Hematopoietic multipotent progenitor cell treated with erythropoietin and hydrocortisone succinate and interleukin-3 and kit ligand, for 6 days (in vitro differentiated cells): Measurements from ENCODE around the gene SLC25A4.
"Not testable (repeated sequence)": the region's sequence is repeated elsewhere in the genome, so short reads cannot be mapped to it uniquely, and the experiment has no call there.

ENCODE experiments used
- DNase-seq: peaks from one replicate; pipeline ENCODE4 v3.0.0-alpha.2; 2015

SLC25A4 gene

DNA sequence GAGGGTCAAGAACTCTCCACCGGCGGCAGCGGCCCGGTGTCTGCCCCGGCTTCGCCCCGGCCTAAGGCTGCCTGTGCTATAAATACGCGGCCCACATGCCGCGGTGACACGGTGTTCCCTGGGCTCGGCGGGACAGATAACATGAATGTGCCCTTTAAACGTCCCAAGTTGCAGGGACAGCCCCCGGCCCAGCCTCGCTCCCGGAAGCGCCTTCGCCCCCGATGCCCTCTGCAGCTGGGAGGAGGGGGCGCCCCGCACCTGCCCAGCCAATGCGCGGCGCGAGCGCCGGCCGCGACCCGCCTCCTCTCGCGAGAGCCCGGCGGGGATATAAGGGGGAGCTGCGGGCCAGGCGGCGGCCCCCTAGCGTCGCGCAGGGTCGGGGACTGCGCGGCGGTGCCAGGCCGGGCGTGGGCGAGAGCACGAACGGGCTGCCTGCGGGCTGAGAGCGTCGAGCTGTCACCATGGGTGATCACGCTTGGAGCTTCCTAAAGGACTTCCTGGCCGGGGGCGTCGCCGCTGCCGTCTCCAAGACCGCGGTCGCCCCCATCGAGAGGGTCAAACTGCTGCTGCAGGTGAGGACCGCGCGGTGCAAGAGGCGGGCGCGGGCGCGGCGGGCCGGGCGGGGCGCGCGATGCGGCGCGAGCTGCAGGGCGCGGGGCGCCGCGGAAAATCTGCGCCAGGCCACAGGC, at the start of gene SLC25A4:
Gene SLC25A4, plus strand, starts transcription at position 355 of the 689 bp plus-strand sequence. Its CDS starts 107 bp downstream, at position 462.
- DNase-seq = peak; percentile 74

DNA sequence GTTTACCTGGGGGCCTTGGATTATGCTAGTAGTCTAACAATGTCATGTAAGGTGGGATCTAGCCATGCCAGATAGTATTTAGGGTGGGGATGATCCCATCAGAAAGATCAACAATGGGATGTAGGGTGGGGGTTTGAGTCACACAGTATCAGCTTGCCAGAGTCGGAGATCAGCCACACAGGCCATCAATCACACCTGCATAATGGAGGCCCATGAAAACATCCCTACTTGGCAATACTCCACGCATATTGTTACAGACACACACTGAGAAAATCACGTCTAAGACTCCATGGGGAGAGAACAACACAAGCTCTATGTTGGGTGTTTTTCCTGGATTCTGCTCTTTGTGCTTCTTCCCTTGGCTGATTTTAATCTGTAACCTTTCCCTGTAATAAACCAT, 49.5 kb upstream of the SLC25A4 start:
- DNase-seq = no peak

DNA sequence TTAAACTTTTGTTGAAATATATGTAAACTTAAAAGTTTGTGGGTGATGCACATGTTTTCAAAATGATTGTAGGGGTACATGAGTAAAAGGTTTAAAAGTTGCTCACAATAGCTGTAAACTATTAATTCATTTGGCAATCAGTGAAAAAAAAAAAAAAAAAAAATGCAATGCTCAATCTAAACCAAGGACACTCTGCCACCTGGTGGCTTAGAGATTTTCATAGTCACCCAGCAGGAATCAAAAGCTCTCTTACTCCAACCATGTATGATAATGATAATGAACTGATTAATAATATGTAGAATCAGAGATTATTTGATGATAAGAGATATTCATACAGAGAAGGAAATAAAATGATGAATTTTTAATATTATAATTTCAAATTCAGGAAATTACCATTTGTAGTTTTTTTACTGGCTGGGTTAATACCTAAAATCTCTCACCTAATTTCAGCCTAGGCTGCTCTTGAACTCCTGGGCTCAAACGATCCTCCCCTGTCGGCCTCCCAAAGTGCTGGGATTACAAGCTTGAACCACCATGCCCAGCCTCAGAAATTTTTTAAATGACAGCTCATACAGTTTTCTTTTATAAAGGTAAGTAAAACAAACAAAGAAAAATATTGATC, 46.9 kb upstream of the SLC25A4 start:
- DNase-seq = peak; percentile 78

DNA sequence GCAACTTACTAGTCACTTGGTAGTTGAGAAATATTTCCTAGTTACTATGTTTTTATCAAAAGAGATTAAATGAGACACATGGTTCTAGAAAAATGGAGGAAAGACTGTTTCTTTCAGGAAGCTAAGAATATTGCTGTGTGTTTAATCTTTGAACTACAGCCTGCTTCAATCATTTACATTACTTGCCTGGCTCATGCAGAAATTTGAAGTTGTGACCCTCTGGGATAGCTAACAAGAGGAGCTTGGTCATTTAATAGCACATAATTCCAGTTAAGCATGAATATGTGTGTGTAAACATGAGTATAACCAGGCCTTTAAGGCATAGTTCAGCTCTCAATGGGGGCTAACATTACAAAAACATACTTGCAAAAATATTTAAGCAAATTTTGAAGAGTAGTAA, 44.6 kb upstream of the SLC25A4 start:
- DNase-seq = no peak

DNA sequence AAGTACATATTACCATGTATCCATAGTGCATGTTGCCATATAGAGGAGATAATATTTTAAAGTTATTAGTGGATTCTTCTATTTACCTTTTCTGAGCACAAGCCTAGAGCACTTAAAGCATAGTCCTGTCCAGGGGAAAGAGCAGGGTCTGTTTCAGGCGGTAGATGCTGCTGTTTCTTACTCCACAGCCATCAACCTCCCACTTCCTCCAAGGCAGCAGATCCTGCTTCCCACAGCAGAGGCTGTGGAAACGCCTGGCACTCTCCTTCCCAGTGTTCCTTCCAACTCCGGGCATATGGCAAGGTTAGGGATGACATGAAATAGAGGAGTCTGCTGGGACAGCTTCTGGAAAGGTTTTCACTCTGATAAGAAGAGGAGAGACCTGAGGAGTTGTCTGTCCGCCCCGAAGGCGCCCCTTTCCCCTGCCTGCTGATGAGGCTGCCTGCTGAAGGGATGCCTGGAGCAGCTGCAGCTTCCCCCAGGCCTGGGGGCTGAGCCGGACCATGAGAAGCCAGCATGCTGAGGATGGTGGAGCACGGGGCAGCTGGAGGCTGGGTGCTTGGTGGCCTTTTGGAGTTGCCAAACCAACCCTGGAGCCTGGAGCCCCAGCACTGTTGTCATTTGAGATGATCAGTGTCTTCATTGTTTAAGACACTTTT, 43.9 kb upstream of the SLC25A4 start:
- DNase-seq = no peak

DNA sequence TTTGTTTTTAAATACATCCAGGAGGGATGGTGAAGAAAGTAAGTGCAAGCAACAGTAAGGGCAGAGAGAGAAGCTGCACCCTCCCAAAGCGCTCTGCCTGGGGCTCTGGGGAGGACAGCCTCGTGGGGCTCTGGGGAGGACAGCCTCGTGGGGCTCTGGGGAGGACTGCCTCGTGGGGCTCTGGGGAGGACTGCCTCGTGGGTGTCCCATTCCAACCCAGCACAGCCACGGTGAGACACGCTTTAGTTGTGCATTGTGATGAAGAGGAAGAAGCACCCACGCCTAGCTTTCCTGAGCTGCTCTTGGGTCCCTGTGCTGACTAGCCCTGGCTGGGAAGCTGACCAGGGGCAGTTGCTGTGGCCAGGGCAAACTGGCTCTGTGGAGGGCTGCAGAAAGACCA, 43.1 kb upstream of the SLC25A4 start:
- DNase-seq = no peak

DNA sequence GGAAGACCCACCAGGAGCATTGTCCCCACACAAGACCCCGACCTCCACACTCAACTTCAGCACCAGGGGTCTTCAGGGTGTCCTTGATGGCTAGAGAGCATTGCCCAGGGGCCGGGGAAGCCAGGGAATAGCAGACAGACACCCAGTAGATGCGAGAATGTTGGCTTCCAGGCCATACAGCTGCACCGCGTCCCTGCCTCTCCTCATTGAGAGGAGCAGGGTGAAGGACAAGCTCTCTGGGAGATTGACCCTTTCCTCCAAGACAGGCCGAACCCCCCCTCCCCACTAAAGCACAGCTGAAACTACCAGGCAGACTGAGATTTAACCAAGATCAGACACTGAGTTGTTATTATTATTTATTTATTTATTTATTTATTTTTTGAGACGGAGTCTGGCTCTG, 42.6 kb upstream of the SLC25A4 start:
- no peak for DNase-seq

DNA sequence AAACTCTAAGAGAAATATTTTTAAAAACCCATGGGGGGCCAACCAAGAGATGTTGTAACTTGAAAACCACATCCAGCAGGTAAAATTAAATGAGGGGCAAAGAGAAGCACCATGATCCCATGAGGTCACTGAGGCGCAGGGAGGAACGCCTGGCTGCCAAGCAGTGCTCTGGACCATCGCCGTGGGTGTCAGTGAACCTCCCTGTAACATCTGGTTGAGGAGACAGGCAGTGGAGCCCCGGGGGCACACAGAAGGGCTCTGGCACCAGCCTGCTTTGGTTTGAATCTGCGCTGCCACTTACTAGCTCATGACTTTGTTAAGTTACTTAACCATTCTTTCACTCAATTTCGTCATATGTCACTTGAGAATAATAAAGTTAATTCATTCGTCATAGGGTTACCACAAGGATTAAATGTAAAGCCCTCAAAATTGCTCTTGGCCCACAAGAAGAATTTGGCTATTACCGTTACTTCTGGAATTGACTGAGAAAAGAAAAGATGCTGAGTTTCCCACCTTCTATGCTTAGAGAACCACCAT, 41.6 kb upstream of the SLC25A4 start:
- no peak for DNase-seq

DNA sequence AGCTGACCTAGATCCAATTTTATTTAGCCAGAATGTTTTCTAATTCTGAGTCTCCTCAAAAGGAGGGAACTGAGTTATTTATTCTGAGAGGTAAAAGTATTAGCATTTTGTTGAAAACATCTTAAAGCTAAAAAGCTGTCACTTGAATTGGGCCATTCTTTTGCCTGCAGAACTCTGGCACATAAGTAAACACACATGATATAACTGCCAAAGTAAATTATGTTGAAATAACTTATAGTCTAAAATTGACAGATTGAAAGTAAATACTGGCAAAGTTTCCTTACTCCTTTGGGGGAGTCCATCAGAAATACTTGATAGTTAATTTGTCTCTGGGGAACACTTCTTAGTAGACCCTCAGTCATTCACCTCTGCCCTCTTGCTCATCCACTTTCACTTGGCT, 38.3 kb upstream of the SLC25A4 start:
- no peak for DNase-seq

DNA sequence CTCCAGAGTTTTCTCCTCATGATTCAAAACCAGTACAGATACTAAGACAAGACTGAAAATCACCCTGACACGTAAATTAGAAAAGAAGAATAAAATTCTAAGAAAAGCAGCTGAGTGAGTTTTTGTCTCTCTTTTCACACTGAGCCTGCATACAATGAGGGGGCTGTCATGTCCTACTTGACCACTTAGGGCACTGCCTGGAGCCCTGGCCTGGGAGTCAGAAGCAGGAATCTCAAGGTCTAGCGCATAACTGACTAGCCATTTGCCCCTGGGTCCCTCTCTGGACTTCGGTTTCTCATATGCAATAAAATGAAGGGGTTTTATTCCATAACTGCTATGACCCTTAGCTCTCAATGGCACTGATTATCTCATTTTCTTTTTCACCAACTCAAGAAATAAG, 36.7 kb upstream of the SLC25A4 start:
- DNase-seq = no peak

DNA sequence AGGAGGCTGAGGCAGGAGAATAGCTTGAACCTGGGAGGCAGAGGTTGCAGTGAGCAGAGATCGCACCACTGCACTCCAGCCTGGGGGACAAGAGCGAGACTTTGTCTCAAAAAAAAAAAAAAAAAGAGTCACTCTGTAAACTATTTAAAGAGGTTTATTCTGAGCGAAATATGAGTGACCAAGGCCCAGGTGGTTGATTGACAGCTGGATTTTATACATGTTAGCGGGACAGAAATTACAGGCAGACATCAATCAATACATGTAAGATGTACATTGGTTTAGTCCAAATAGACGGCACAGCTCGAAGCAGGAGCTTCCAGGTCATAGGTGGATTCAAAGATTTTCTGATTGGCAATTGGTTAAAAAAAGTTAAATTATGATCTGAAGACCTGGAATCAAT, 35.5 kb upstream of the SLC25A4 start:
- not testable (repeated sequence) for DNase-seq

DNA sequence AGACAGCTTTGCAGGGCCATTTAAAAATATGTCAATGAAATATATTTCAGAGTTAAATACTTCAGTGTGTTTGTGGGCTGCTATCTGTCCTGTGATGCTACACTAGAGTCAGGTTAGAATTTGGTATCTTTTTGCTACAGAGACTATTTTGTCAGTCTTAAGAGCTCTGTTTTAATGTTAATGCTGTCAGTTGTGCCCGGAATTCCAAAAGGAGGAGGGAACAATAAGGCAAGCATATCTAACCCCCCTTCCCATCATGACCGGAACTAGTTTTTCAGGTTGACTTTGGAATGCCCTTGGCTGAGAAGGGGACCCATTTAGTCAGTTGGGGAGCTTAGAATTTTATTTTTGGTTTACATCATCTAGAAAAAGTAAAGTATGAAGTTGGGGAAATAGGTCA, 34.9 kb upstream of the SLC25A4 start:
- DNase-seq = no peak

DNA sequence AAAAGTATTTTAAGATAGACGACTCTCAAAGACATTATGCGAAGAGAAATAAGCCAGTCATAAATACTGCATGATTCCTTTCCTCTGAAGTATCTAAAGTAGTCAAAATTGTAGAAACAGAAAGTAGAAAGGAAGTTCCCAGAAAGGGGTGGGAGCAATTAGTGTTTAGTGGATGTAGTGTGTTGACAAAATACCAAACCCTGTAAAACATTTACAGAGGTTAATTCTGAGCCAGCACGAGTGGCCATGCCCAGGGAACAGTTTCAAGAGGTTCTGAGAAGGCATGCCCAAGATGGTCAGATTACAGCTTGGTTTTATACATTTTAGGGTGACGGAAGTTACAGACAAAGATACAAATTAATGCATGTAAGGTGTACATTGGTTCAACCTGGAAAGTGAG, 34.4 kb upstream of the SLC25A4 start:
- no peak for DNase-seq

DNA sequence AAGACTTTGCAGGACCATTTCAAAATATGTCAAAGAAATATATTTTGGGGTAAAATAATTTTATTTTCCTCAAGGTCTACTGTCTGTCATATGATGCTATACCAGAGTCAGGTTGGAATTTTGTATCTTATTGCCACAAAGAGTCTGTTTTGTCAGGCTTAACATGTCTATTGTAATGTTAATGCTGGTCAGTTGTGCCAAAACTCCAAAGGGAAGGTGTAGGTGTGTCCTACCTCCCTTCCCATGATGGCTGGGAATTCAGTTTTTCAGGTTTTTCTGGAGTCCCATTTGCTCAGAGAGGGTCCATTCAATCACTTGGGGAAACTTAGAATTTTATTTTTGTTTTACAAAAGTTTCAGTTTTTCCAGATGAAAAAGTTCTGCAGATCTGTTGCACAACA, 33.3 kb upstream of the SLC25A4 start:
- no peak for DNase-seq

DNA sequence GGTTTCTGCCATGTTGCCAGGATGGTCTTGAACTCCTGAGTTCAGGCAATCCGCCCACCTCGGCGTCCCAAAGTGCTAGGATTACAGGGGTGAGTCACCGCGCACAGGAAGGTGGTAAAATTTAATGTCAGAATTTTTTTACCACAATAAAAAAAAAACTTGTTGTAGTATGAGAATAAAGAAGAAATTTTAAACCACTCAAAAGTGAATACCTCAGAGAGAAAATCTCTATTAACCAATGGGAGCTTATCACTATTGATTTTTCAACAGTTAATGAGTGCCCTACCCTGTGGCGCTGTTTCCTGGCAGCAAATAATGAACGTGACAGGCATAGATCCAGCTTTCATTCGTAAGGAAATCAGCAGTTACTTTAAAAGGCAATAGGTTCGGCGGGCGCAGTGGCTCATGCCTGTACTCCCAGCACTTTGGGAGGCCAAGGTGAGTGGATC, 32.7 kb upstream of the SLC25A4 start:
- no peak for DNase-seq

DNA sequence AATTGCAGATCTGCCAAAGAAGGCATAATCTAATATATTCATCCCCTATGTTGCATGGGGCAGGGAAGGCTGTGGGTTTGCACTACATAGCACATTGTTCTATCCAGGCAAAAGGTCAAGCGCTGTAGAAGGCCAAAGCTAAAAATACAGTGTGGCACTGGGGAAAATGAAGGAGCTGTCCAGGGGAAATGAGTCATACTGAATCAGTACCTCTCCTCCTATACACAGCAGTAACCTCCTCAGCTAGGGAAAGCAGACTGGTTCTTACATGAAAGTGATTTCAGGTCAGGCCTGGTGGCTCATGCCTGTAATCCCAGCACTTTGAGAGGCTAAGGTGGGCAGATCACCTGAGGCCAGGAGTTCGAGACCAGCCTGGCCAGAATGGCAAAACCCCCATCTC, 31.0 kb upstream of the SLC25A4 start:
- DNase-seq = no peak

DNA sequence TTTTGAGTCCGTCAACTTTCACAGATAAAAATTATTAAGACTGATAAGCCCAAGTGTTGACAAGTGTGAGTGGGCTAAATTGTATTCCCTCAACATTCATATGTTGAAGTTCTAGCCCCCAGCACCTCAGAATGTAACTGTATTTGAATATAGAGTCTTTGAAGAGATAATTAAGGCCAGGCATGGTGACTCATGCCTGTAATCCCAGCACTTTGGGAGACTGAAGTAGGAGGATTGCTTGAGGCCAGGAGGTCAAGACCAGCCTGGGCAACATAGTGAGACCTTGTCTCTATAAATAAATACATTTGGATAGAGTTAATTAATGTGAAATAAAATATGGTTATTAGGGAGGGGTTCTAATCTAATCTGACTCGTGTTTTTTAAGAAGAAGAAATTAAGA, 29.7 kb upstream of the SLC25A4 start:
- no peak for DNase-seq

DNA sequence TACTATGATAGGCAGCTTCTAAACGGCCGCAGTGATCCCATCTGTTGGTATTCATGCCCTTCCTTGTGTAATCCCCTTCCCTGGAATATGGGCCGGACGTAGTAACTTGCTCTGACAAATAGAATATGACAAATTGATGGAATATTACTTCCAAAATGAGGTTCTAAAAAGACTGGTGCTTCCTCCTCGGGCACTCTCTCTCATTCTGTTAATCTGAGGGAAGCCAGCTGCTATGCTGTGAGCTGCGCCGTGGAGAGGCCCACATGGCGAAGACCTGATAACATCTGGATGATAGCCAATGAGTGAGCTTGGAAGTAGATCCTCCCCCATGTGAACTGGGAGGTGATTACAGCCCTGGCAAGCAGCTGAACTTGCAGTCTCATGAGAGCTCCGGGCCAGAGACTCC, 27.2 kb upstream of the SLC25A4 start:
- peak; percentile 90 for DNase-seq

DNA sequence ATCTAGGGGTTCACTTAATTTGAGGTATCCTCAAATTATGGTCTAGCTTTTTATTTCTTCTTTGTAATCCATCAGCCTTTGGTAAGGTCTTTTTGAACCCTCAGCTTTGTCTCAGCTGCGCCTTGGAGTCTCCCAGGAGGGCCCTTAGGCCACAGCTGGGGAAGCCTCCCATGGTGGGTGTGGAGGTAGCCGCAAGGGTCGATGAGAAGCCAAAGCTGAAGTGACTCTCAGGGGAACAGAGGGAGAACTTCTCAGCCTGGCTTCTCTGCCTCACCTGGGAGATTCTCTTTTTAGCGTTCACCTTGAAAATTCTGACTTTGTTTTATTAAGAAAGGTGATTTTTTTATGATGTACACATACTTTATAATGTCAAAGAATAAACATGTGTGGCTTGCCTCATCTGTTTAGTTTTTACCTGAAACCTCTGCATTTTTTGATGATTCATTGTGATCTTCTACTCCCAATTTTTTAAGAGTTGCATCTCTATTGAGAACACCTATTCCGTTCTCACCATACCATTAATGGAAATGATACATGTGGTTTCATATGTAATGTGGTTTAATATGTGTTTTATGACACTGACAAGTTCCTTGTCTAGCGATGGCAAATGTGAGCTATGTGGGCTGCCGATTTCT, 25.6 kb upstream of the SLC25A4 start:
- DNase-seq = no peak

DNA sequence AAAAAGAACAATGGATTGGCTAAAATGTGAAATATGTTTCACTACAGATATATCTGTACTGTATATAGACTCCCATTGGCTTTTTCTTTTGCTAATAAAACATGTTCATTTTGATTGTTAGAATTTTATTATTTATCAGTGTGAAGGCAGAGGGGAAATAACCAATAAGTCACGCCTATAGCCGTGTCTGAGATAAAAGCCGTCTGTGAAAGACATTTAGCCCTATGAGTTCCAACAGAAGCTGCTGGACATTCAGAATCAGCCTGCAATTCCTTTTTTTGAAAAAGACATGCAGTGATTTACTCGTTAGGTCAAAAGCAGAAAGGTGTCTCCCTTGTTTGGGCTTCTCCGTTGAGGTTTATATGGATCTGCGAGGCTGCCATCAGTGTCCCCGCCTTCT, 24.2 kb upstream of the SLC25A4 start:
- DNase-seq = no peak

DNA sequence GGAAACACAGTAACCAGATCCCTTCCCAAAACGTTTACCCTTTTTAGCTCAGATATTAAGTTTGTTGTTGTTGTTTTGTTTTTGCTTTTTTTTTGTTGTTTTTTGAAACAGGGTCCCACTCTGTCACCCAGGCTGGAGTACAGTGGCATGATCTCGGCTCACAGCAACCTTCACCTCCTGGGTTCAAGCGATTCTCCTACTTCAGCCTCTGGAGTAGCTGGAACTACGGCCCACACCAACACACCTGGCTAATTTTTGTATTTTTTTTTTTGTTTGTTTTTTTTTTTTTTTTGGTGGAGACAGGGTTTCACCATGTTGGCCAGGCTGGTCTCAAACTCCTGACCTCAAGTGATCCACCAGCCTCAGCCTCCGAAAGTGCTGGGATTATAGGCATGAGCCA, 23.6 kb upstream of the SLC25A4 start:
- DNase-seq = not testable (repeated sequence)

DNA sequence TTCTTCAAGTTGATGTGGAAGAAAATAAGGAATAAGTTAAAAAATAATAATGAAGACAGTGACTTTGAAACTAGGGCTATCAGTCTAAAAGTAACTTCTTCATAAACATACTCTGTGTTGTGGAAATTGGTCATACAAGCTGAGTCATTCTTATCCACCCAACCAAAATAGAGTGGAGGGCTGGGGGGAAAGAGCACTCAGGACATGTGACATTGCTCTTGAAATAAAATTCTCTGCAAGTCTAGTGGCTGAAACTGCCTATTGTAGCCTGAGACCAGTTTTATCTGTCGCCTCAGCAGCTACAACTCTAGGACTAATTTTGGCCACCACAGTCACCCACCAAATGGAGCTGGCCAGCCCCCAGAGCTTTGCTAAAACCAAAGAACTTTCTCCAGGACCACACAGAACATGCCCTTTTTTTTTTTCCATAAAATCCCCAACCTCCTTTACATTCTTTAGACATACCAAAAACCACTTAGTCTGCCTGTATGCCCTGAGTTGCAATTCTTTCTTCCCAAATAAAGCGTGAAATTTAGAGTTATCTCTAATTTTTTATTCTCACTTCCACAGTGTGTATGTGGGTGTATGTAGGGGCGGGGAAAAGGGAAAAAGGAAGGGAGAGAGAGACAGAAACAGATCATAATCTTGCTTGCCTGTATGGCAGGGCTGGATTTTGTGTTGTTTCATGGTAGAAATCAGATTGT, 23.0 kb upstream of the SLC25A4 start:
- DNase-seq = peak; percentile 25

DNA sequence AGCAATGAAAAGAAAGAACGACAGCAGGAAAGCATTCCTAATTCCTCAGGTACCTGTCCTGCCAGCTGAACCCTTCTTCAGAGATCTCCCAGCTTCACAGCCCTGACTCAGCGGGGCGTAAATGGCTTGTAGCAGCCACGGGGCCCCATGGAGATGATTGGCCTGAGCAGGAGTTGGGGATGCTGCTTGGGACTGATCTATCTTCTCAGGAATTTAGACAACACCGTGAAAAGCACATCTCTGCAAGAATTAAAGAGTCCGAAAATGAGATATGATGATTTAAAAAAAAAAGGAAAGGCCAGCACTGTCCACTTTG, 22.5 kb upstream of the SLC25A4 start:
- DNase-seq = no peak
